ENCODE data around the gene DNAH7.

DNA sequence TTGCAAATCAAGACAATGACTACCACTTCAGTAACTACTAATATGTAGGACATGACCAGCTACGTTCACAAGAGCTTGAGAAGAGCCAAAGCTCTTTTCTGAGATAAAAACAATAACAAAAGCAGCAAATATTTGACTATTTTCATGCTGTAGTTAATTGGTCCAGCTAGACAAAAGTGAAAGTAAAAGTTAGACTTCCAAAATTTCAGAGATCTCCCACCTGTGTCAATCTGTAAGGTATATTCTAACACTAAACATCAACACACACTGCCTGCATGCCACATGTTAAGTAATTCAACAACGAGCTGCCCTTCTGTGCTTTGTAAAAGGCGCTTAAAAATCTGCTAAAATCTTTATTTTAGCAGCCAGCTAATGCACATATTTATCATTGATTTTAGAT is 225.7 kb downstream of the DNAH7 start:
- TF ChIP-seq EP300 (IDR thresholded peaks at IDR 0.05) = no peak
- TF ChIP-seq, protein P1, sequence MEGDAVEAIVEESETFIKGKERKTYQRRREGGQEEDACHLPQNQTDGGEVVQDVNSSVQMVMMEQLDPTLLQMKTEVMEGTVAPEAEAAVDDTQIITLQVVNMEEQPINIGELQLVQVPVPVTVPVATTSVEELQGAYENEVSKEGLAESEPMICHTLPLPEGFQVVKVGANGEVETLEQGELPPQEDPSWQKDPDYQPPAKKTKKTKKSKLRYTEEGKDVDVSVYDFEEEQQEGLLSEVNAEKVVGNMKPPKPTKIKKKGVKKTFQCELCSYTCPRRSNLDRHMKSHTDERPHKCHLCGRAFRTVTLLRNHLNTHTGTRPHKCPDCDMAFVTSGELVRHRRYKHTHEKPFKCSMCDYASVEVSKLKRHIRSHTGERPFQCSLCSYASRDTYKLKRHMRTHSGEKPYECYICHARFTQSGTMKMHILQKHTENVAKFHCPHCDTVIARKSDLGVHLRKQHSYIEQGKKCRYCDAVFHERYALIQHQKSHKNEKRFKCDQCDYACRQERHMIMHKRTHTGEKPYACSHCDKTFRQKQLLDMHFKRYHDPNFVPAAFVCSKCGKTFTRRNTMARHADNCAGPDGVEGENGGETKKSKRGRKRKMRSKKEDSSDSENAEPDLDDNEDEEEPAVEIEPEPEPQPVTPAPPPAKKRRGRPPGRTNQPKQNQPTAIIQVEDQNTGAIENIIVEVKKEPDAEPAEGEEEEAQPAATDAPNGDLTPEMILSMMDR (IDR thresholded peaks at IDR 0.05) = no peak

Measured in tibial nerve (tissue), 4 donors.